Daoy (cell line): ENCODE results near the gene PRPF8. TPM values are rescaled to one million over a fixed set of nuclear protein-coding genes. Genes with fewer than 3 reads are reported as not detected.
"Not testable (repeated sequence)": the region's sequence is repeated elsewhere in the genome, so short reads cannot be mapped to it uniquely, and the experiment has no call there.

ENCODE experiments used
- DNase-seq: peaks from one replicate; pipeline ENCODE4 v3.0.0-alpha.2; 2015; ENCODE audit warnings: low read depth
- total RNA-seq: library from RNA; depleted of rRNA; stranded (reverse); fragments of >200 nt; shearing (Covaris generic); gene quantifications from 2 replicates; pipeline ENCODE4 v1.2.3, GENCODE V29; 2014; rRNA removed

The PRPF8 gene
- total RNA-seq, result 63.9 and 93.3 TPM in 2 replicates

- peak; percentile 98 for DNase-seq
These were observed at the start of gene PRPF8 for GRCh38 chr17:1684378-1685189. Gene PRPF8 (minus strand): TSS chr17:1684867. CDS start chr17:1684571, 296 bp downstream.

- no peak for DNase-seq
These were observed 49.1 kb upstream of the PRPF8 start for GRCh38 chr17:1733759-1734158.

GRCh38 chr17:1732833-1733321 lies 48.2 kb upstream of the PRPF8 start:
- no peak for DNase-seq

- DNase-seq, result no peak
These were observed 47.7 kb upstream of the PRPF8 start for GRCh38 chr17:1732241-1732832.

GRCh38 chr17:1731194-1731506 lies 46.5 kb upstream of the PRPF8 start:
- no peak for DNase-seq

GRCh38 chr17:1730326-1731193 lies 45.9 kb upstream of the PRPF8 start:
- peak; percentile 88 for DNase-seq

- DNase-seq, result no peak
These were observed 45.3 kb upstream of the PRPF8 start for GRCh38 chr17:1729966-1730325.

- no peak for DNase-seq
These were observed 43.4 kb upstream of the PRPF8 start for GRCh38 chr17:1727876-1728630.

- no peak for DNase-seq
These were observed 42.7 kb upstream of the PRPF8 start for GRCh38 chr17:1727258-1727789.

GRCh38 chr17:1726626-1727257 lies 42.1 kb upstream of the PRPF8 start:
- no peak for DNase-seq

GRCh38 chr17:1725642-1726511 lies 41.2 kb upstream of the PRPF8 start:
- no peak for DNase-seq

GRCh38 chr17:1724869-1725641 lies 40.4 kb upstream of the PRPF8 start:
- DNase-seq, result no peak

GRCh38 chr17:1724351-1724868 lies 39.7 kb upstream of the PRPF8 start, which contains the start of gene WDR81:
Gene WDR81 (plus strand): TSS chr17:1724704. CDS start chr17:1724960, 256 bp downstream.
- DNase-seq, result peak; percentile 92

GRCh38 chr17:1722022-1722421 lies 37.4 kb upstream of the PRPF8 start:
- DNase-seq, result not testable (repeated sequence)

- DNase-seq, result peak; percentile 63
These were observed 36.3 kb upstream of the PRPF8 start for GRCh38 chr17:1720856-1721386.

- no peak for DNase-seq
These were observed 33.9 kb upstream of the PRPF8 start for GRCh38 chr17:1718362-1719165.

- peak; percentile 99 for DNase-seq
These were observed 32.4 kb upstream of the PRPF8 start for GRCh38 chr17:1716912-1717695.
